Measurements from ENCODE around the gene PSMA6. TPM values are rescaled to one million over a fixed set of nuclear protein-coding genes. Genes with fewer than 3 reads are reported as not detected.

The PSMA6 gene
- total and polyA plus RNA-seq, 2 of the 13 experiments (the other 11 are each of a cell fraction or from before 2014, with no cell fraction given), result 525 to 1,109 TPM

DNA sequence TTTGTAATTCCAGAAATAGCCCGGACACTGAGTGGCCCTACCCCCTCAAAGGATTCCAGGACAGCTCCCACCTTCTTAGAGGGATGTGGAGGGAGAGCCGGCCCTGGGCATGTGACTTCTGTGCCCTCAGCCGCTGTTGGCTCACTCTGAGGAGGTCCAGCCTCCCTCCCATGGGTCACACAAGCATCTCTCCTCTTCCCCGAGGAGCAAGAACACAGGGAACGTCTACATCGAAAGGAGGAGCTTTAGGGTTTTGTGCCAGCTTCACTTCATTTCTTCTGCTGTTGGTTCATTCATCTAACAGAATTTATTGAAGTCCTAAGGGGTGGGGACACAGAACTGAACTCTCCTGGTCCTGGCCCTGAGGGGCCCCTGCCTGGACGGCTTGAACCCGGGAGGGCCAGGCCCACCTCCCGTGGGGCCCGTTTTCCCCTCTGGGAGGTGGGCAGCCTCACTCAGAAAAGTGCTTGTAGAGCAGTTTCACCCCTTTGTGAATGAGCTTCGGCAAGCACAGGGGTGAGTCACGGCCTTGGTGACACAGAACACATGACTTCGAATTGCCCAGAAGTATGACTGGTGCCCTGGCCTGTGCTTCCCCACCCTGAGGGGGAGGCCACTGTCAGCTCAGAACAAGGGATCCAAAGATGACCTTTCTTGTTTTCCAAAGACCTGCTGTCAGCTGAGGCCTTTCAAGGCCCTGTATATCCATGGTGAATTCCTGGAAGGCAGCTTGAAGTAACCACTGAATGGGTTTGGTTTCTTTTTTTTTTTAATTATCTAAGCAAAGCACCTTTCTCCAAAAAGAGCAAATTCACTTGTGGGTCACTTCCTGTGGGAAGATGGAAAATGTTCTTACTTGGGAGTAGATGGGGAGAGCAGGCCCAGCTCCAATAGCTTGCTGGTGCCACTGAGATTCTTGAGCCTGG is 73.2 kb downstream of the PSMA6 start (continued):
- TF ChIP-seq, protein P1, sequence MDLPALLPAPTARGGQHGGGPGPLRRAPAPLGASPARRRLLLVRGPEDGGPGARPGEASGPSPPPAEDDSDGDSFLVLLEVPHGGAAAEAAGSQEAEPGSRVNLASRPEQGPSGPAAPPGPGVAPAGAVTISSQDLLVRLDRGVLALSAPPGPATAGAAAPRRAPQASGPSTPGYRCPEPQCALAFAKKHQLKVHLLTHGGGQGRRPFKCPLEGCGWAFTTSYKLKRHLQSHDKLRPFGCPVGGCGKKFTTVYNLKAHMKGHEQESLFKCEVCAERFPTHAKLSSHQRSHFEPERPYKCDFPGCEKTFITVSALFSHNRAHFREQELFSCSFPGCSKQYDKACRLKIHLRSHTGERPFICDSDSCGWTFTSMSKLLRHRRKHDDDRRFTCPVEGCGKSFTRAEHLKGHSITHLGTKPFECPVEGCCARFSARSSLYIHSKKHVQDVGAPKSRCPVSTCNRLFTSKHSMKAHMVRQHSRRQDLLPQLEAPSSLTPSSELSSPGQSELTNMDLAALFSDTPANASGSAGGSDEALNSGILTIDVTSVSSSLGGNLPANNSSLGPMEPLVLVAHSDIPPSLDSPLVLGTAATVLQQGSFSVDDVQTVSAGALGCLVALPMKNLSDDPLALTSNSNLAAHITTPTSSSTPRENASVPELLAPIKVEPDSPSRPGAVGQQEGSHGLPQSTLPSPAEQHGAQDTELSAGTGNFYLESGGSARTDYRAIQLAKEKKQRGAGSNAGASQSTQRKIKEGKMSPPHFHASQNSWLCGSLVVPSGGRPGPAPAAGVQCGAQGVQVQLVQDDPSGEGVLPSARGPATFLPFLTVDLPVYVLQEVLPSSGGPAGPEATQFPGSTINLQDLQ (CRISPR knock-in tag; IDR thresholded peaks at IDR 0.05), result no peak
- no peak for TF ChIP-seq ZNF615 (CRISPR knock-in tag; IDR thresholded peaks at IDR 0.05; ENCODE audit: borderline replicate concordance)
- peak; percentile 77; the same call in 1 of the 2 replicates for TF ChIP-seq STAT5B (CRISPR knock-in tag; IDR thresholded peaks at IDR 0.05)
- peak; percentile 84 for TF ChIP-seq TEAD3 (CRISPR knock-in tag; optimal IDR thresholded peaks at IDR 0.05; ENCODE audit: borderline replicate concordance)
- TF ChIP-seq HMGA1 (CRISPR knock-in tag; conservative IDR thresholded peaks at IDR 0.05), result no peak
- TF ChIP-seq ZNF644 (CRISPR knock-in tag; IDR thresholded peaks at IDR 0.05; ENCODE audit: low read depth), result peak; percentile 92
- TF ChIP-seq, protein P2, sequence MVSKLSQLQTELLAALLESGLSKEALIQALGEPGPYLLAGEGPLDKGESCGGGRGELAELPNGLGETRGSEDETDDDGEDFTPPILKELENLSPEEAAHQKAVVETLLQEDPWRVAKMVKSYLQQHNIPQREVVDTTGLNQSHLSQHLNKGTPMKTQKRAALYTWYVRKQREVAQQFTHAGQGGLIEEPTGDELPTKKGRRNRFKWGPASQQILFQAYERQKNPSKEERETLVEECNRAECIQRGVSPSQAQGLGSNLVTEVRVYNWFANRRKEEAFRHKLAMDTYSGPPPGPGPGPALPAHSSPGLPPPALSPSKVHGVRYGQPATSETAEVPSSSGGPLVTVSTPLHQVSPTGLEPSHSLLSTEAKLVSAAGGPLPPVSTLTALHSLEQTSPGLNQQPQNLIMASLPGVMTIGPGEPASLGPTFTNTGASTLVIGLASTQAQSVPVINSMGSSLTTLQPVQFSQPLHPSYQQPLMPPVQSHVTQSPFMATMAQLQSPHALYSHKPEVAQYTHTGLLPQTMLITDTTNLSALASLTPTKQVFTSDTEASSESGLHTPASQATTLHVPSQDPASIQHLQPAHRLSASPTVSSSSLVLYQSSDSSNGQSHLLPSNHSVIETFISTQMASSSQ (IDR thresholded peaks at IDR 0.05; ENCODE audit: low read depth), result peak; percentile 35; the same call in 1 of the 2 replicates
- TF ChIP-seq, protein P2 (CRISPR knock-in tag; IDR thresholded peaks at IDR 0.05; ENCODE audit: borderline replicate concordance), result peak; percentile 73
- peak; percentile 94 for TF ChIP-seq RXRA (CRISPR knock-in tag; IDR thresholded peaks at IDR 0.05)
- TF ChIP-seq ZNF777 (CRISPR knock-in tag; IDR thresholded peaks at IDR 0.05), result no peak
- TF ChIP-seq, protein P3, sequence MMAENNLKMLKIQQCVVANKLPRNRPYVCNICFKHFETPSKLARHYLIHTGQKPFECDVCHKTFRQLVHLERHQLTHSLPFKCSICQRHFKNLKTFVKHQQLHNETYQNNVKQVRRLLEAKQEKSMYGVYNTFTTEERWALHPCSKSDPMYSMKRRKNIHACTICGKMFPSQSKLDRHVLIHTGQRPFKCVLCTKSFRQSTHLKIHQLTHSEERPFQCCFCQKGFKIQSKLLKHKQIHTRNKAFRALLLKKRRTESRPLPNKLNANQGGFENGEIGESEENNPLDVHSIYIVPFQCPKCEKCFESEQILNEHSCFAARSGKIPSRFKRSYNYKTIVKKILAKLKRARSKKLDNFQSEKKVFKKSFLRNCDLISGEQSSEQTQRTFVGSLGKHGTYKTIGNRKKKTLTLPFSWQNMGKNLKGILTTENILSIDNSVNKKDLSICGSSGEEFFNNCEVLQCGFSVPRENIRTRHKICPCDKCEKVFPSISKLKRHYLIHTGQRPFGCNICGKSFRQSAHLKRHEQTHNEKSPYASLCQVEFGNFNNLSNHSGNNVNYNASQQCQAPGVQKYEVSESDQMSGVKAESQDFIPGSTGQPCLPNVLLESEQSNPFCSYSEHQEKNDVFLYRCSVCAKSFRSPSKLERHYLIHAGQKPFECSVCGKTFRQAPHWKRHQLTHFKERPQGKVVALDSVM (CRISPR knock-in tag; IDR thresholded peaks at IDR 0.05), result no peak
- TF ChIP-seq FOXO4 (CRISPR knock-in tag; conservative IDR thresholded peaks at IDR 0.05), result no peak
- peak; percentile 89 for TF ChIP-seq ZNF709 (CRISPR knock-in tag; IDR thresholded peaks at IDR 0.05)
- no peak for TF ChIP-seq U2AF2 (IDR thresholded peaks at IDR 0.05; ENCODE audit: low read depth, low read length)
- no peak; the same call in 1 of the 2 replicates for TF ChIP-seq HOXA5 (CRISPR knock-in tag; IDR thresholded peaks at IDR 0.05)
- TF ChIP-seq FOXJ3 (CRISPR knock-in tag; IDR thresholded peaks at IDR 0.05; ENCODE audit: borderline replicate concordance), result no peak
- no peak for TF ChIP-seq RARG (CRISPR knock-in tag; IDR thresholded peaks at IDR 0.05; ENCODE audit: low read depth)
